Muscle of arm (tissue), 12 donors: ENCODE results near the gene DDOST. TPM values are rescaled to one million over a fixed set of nuclear protein-coding genes. Genes with fewer than 3 reads are reported as not detected.
"Not testable (repeated sequence)": the region's sequence is repeated elsewhere in the genome, so short reads cannot be mapped to it uniquely, and the experiment has no call there.

ENCODE experiments used
- DNase-seq: peaks from one replicate; pipeline ENCODE4 v3.0.0-alpha.2; 2013
- polyA plus RNA-seq, 12 donors: library from polyadenylated mRNA; unstranded; fragments of 120-200 nt; gene quantifications; one replicate each; pipeline ENCODE4 v1.2.1, GENCODE V29; 2013; ENCODE audit not compliant: insufficient read length in 12 of 12

DDOST gene
- polyA plus RNA-seq, 12 donors, result 89.4 to 160 (median 125) TPM; not detected in 1

GRCh38 chr1:20630729-20631128, 30.4 kb downstream of the DDOST start:
- DNase-seq, result no peak

- DNase-seq, result no peak
These were observed 34.6 kb downstream of the DDOST start for GRCh38 chr1:20626524-20626923.

GRCh38 chr1:20626098-20626427, 35.1 kb downstream of the DDOST start:
- DNase-seq, result no peak

DNA sequence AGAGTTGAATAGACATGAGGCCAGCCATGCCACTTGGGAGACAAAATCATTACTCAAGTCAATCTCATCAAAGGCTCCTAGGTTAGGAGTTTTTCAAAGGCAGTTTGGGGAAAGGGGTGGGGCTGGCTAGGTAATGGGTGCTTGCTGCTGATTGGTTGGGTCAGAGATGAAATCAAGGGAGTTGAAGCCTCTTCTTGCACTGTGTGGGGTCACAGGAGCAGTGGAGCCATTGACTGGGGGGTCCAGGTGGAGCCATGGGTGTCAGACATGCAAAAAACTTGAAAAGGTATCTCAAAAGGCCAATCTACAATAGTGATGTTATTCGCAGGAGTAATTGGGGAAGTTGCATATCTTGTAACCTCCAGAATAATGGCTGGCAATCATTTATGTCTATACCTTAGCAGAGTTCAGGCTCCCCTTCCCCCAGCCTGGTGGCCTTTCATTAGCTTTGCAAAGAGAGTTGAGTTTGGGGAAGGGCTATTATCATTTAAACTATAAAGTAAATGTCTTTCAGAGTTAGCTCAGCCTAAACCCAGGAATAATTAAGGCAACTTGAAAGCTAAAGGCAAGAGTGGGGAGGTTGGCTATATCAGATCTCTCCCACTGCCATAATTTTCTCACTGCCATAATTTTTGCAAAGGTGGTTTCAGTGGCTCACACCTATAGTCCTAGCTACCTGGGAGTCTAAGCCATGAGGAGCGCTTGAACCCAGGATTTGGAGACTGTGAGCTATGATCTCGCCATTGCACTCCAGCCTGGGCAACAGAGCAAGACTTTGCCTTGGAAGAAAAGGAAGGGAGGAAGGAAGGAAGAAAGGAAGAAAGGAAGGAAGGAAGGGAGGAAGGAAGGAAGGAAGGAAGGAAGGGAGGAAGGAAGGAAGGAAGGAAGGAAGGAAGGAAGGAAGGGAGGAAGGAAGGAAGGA, 35.7 kb downstream of the DDOST start:
- DNase-seq, result no peak

GRCh38 chr1:20624709-20625108, 36.5 kb downstream of the DDOST start:
- DNase-seq, result no peak

DNA sequence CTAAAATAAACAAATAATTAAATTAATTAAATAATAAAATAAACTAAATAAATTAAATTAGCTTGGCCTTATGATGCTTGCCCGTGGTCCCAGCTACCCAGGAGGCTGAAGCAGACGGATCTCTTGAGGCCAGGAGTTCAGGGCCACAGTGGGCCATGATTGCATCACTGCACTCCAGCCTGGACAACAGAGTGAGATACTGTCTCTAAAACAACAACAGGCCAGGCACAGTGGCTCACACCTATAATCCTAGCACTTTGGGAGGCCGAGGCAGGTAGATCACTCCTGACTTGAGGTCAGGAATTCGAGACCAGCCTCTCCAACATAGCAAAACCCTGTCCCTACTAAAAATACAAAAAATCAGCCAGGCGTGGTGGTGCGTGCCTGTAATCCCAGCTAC, 40.2 kb downstream of the DDOST start:
- DNase-seq, result no peak

GRCh38 chr1:20619999-20620398, 41.2 kb downstream of the DDOST start:
- no peak for DNase-seq

- no peak for DNase-seq
These were observed 42.6 kb downstream of the DDOST start for GRCh38 chr1:20618550-20618949.

DNA sequence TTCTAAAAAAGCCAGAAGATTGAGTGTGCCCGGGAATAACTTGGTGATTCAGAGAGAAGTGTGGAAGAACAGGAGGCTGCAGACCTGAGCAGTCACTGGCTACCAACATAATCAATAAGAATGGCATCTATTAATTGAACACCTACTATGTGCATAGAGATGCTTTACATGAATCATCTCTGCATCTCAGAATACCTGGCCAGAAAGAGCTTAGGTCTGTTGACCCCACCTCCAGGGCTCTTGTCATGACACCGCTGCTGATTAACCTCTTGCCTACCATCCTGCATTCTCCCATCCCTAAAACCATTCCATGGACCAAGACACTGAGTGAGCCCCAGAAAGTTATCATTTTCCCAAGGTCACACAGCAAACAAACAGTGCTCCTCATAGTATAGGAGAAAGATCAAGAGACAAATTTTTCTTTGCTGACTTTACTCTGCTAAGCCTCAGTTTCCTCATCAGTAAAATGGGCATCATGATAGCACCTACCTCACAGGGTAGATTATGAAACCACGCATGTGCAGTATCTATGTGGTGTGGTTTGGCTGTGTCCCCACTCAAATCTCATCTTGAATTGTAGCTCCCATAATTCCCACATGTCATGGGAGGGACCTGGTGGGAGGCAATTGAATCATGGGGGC, 44.2 kb downstream of the DDOST start:
- no peak for DNase-seq

GRCh38 chr1:20615946-20616846, 45.0 kb downstream of the DDOST start:
- DNase-seq, result no peak

GRCh38 chr1:20614131-20614579, 47.0 kb downstream of the DDOST start:
- no peak for DNase-seq

GRCh38 chr1:20612221-20612746, 48.9 kb downstream of the DDOST start:
- no peak for DNase-seq

DNA sequence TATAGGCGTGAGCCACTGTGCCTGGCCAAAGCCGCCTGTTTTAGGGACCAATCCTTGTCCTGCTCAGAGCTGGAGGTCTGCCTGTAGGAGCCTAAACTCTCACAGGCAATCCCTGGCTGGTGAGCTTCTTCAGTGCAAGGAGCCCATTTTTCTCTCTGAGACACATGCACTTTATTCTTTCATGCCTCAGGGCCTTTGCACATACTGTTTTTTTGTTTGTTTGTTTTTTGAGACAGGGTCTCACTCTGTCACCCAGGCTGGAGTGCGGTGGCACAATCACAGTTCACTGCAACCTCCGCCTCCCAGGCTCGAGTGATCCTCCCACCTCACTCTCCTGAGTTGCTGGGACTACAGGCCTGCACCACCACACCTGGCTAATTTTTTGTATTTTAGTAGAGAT, 49.5 kb downstream of the DDOST start:
- DNase-seq, result no peak

DNA sequence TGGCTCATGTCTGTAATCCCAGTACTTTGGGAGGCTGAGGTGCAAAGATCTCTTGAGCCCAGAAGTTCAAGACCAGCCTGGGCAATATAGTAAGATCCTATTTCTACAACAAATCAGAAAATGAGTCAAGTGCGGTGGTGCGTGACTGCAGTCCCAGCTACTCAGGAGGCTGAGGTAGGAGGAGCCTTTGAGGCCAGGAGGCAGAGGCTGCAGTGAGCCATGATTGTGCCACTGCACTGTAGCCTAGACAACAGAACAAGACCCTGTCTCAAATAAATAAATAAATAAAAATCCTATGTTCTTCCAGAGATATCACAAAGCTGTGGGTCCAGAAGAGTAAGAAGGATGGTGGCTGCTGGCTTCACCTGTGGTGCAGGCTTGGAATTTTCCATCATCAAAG, 50.2 kb downstream of the DDOST start:
- no peak for DNase-seq

DNA sequence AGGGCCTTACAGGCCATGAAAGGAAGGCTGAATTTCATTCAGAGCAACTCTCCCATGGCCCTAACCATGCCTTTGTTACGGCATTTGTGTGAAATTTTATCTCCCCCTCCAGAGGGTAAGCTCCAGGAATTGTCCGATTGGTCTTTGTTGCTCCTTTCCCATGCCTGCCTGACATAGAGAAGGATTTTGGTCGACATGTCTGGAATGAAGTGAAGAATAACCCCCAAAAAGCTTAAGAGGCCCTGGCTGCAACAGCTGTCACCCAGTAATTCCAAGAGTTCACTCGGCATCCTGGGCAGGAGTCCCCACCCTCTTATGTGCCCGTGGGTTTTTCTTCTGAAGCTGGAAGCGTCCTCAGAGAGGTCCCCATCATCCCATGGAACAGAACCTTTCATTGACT, 51.6 kb downstream of the DDOST start:
- no peak for DNase-seq

DNA sequence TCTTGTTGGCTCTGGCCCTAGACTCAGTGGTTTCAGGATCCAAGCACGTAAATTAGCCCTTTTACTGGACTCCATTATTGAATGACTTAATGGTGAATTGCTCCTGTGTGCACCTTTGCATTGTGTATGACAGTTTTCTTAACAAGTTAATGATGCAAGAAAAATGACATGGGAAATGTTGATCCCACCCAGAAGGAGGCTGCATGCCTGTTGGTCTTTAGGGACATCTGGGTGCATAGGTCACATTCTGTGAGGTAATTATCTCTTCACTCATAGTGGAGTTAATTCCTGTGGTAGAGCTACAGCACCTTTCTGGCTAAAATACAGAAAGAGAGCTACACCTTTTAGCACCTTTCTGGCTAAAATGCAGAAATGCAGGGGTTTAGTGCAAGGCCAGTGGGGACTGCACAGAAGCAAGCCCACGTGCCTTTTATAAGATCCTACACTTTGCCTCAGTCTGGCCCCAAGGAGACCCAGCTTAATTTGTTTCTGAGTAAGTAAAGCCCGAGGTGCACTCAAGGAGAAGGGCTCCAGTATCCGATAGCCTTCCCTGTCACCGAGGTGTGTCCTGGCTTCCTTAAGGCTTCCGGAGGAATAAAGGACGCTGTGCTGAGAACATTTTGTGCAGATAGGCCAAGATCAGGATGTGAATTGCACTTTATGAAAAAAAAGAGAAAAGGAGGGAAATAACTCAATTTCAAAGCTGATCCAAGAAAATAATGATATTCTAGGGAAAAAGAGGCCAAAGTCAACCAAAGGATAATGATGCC, 54.2 kb downstream of the DDOST start:
- not testable (repeated sequence) for DNase-seq

- no peak for DNase-seq
These were observed 56.5 kb downstream of the DDOST start for GRCh38 chr1:20604678-20605077.

DNA sequence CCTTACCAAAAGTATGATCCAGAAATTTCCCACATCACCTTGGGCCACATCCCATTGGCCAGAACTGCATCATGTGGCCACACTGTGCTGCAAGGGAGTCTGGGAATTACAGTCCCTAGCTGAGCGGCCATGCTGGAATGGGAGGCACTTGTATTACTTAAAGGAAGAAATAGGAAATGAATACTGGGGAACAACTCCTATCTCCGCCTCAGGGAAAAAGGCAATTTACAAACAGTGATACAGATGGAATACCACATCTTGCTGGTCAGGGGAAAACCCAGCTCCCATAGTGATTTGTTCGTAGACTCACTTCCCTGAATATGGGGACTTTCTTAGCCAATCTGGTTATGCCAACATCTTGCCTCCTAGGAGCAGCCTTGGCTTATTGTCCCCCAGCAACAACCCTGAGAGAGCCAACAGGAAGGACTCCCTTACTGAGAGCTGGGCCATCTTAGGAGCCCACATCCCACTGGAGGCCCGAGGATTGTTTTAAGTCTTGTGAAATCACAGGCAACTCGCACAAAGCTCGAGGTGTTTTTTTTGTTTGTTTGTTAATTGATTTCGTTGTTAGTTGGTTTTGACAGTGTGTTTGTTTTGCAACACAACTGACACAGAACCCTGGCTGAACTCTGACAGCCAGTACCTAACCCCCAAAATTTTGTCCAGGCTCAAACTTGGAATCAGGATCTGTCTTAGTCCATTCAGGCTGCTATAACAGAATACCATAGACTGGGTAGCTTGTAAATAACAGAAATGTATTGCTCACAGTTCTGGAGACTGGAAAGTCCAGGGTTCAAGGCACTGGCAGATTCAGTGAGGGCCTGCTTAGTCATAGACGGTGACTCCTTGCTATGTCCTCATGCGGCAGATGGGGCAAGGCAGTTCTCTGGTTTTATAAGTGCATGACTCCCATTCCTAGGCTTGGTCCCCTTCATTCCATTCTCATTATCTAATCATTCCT, 57.4 kb downstream of the DDOST start:
- no peak for DNase-seq

GRCh38 chr1:20602851-20603450, 58.2 kb downstream of the DDOST start:
- DNase-seq, result no peak
